Thoracic aorta (tissue), 2 donors: ENCODE measurements around the gene VIPR2. TPM values are rescaled to one million over a fixed set of nuclear protein-coding genes. Genes with fewer than 3 reads are reported as not detected.
"Not testable (repeated sequence)": the region's sequence is repeated elsewhere in the genome, so short reads cannot be mapped to it uniquely, and the experiment has no call there.

Source experiments
- ATAC-seq: fragments of 150-250 bp; one replicate; pipeline ENCODE4 v1.8.0; 2017; ENCODE audit warnings: low read depth; ENCODE audit not compliant: insufficient number of reproducible peaks, low FRiP score
- DNase-seq: peaks from one replicate; pipeline ENCODE4 v3.0.0-alpha.2; 2020; ENCODE audit warnings: low spot score
- H3K27ac ChIP-seq, 2 donors: fragments of 200-600 bp; sonication (generic); 1 replicate in 1 of 2; 2 replicates in 1 of 2; pipeline ENCODE4 v1.5.1; 2016; ENCODE audit warnings: mild to moderate bottlenecking in 2 of 2, moderate library complexity in 2 of 2
- H3K27me3 ChIP-seq: fragments of 200-600 bp; sonication (generic); replicated peaks from 2 replicates; pipeline ENCODE4 v1.6.0; 2016; ENCODE audit warnings: mild to moderate bottlenecking; ENCODE audit not compliant: insufficient read depth
- H3K36me3 ChIP-seq: fragments of 200-600 bp; sonication (generic); one replicate; pipeline ENCODE4 v1.5.1; 2016
- H3K4me1 ChIP-seq, 2 donors: fragments of 200-600 bp; sonication (generic); 1 replicate in 1 of 2; 2 replicates in 1 of 2; pipeline versions ENCODE4 v1.5.1 to v1.6.0; 2016; ENCODE audit warnings: low read depth in 2 of 2, mild to moderate bottlenecking in 1 of 2; ENCODE audit not compliant: control insufficient read depth in 1 of 2
- H3K4me3 ChIP-seq: fragments of 200-600 bp; sonication (generic); 2 replicates; pipeline ENCODE4 v1.5.1; 2016; ENCODE audit warnings: mild to moderate bottlenecking
- H3K9me3 ChIP-seq: fragments of 200-600 bp; sonication (generic); 2 replicates; pipeline ENCODE4 v1.5.1; 2016
- total RNA-seq, 2 donors: library from RNA; depleted of rRNA; stranded (reverse); fragments of >200 nt; gene quantifications; one replicate each; pipeline versions ENCODE4 v1.1.0 to v1.2.3, GENCODE V29; 2016
- TF ChIP-seq, protein P1 (sequence below): fragments of 200-600 bp; sonication (generic); IDR thresholded peaks from one replicate; pipeline ENCODE4 v1.5.1; 2019; ENCODE audit warnings: antibody characterized with exemption

The VIPR2 gene
- total RNA-seq, 2 donors from 2014 or later, result 18.3 to 29.5 TPM

DNA sequence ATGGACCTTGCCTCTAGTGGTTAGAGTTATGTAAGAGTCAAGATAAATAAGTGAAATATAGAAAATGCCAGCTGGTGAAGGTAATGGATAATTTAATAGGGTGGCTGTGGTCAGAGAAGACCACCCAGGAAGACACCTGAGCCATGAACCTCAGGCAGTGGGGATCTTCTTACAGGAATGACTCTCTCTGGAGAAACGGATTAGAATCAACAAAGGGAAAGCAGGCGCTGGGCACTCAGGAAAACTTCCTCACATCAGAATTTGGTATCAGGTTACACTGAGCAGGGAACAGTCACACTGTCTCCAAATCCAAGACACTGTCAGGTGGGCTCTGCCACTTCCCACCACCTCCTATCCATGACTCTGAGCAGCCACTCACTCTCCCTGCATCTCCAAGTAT is 155.7 kb downstream of the VIPR2 start:
- ATAC-seq (no peak), DNase-seq (no peak)
- H3K9me3 ChIP-seq, result no peaks in the 10 kb centered on the region
- H3K27me3 ChIP-seq, result no peaks in the 10 kb centered on the region
- no peaks in the 10 kb centered on the region for H3K36me3 ChIP-seq
- no peaks in the 10 kb centered on the region for H3K4me1 ChIP-seq
- TF ChIP-seq, protein P1, sequence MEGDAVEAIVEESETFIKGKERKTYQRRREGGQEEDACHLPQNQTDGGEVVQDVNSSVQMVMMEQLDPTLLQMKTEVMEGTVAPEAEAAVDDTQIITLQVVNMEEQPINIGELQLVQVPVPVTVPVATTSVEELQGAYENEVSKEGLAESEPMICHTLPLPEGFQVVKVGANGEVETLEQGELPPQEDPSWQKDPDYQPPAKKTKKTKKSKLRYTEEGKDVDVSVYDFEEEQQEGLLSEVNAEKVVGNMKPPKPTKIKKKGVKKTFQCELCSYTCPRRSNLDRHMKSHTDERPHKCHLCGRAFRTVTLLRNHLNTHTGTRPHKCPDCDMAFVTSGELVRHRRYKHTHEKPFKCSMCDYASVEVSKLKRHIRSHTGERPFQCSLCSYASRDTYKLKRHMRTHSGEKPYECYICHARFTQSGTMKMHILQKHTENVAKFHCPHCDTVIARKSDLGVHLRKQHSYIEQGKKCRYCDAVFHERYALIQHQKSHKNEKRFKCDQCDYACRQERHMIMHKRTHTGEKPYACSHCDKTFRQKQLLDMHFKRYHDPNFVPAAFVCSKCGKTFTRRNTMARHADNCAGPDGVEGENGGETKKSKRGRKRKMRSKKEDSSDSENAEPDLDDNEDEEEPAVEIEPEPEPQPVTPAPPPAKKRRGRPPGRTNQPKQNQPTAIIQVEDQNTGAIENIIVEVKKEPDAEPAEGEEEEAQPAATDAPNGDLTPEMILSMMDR, result no peak
- no peak overlapping the region for H3K27ac ChIP-seq
- H3K4me3 ChIP-seq, result no peak overlapping the region

DNA sequence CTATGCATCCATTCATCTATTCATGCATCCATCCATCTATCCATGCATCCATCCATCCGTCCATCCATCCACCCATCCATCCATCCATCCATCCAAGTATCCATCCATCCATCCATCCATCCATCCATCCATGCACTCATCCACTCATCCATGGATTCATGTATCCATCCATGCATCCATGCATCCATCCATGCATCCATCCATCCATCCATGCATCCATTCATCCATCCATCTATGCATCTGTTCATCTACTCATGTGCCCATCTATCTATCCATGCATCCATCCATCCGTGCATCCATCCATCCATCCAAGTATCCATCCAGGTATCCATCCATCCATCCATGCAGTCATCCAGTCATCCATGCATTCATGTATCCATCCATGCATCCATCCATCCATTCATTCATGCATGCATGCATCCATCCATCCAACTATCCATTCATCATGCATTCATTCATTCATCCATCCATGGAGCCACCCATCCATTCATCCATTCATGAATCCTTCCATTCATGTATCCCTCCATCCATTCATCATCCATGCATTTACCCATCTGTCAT is 156.3 kb downstream of the VIPR2 start:
- no peaks in the 10 kb centered on the region for H3K36me3 ChIP-seq
- no peaks in the 10 kb centered on the region for H3K27me3 ChIP-seq
- H3K4me1 ChIP-seq, result no peaks in the 10 kb centered on the region
- no peak overlapping the region for H3K27ac ChIP-seq
- TF ChIP-seq, protein P1, result no peak
- H3K9me3 ChIP-seq, result no peaks in the 10 kb centered on the region
- no peak overlapping the region for H3K4me3 ChIP-seq
- ATAC-seq (no peak), DNase-seq (no peak)

DNA sequence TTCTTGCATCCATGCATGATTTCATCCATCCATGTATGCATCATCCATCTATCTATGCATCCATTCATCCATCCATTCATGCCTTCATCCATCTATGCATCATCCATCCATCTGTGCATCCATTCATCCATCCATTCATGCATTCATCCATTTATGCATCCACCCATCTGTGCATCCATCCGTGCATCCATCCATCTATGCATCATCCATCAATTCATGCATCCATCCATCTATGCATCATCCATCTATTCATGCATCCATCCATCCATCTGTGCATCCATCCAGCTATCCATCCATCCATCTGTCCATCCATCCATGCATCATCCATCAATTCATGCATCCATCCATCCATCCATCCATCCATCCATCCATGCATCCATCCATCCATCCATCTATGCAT is 157.0 kb downstream of the VIPR2 start:
- H3K9me3 ChIP-seq, result peaks cover 5% of the 10 kb centered on the region
- no peaks in the 10 kb centered on the region for H3K36me3 ChIP-seq
- no peaks in the 10 kb centered on the region for H3K27me3 ChIP-seq
- no peak for DNase-seq
- ATAC-seq, result no peak
- H3K27ac ChIP-seq, result no peak overlapping the region
- TF ChIP-seq, protein P1, result no peak
- no peak overlapping the region for H3K4me3 ChIP-seq
- no peaks in the 10 kb centered on the region for H3K4me1 ChIP-seq

DNA sequence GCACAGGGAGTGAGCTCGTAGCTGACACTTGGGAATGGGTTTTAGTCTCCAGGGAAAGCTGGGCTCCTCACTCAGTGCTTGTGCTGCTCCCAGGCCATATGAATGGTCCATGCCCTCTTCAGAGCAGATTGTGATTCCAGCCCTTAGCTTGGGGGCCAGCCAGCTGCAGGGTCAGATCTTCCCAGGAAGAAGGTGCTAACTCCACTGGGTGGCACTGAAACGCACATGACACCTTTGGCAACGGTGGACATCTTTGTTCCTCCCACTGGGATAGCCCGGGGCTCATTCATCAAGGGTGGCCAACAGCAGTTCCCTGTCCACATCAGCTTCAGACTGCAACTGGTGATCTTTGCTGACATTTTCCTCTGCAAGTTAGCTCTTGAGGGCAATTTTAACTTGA is 159.1 kb downstream of the VIPR2 start:
- no peak overlapping the region for H3K4me3 ChIP-seq
- DNase-seq, result no peak
- TF ChIP-seq, protein P1, result no peak
- no peaks in the 10 kb centered on the region for H3K36me3 ChIP-seq
- peaks cover 15% of the 10 kb centered on the region for H3K9me3 ChIP-seq
- ATAC-seq, result no peak
- no peaks in the 10 kb centered on the region for H3K4me1 ChIP-seq
- no peaks in the 10 kb centered on the region for H3K27me3 ChIP-seq
- no peak overlapping the region for H3K27ac ChIP-seq

DNA sequence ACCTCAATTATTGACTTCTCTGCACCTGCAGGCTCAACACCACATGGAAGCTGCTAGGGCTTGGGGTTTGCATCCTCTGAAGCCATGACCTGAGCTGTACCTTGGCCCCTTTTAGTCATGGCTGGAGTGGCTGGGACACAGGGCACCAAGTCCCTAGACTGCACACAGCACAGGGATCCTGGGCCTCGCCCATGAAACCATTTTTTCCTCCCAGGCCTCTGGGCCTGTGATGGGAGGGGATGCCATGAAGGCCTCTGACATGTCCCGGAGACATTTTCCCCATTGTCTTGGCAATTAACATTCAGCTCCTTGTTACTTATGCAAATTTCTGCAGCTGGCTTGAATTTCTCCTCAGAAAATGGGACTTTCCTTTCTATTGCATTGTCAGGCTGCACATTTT is 160.7 kb downstream of the VIPR2 start:
- DNase-seq, H3K27me3 ChIP-seq, H3K36me3 ChIP-seq, H3K4me3 ChIP-seq, H3K4me1 ChIP-seq, ATAC-seq, H3K27ac ChIP-seq: not testable (repeated sequence)
- H3K9me3 ChIP-seq, result peaks cover 15% of the 10 kb centered on the region

DNA sequence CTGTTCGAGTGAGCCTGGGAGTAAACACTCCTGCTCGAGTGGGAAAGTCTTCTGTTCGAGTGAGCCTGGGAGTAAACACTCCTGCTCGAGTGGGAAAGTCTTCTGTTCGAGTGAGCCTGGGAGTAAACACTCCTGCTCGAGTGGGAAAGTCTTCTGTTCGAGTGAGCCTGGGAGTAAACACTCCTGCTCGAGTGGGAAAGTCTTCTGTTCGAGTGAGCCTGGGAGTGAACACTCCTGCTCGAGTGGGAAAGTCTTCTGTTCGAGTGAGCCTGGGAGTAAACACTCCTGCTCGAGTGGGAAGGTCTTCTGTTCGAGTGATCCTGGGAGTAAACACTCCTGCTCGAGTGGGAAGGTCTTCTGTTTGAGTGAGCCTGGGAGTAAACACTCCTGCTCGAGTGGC is 162.6 kb downstream of the VIPR2 start:
- H3K36me3 ChIP-seq, H3K27ac ChIP-seq, H3K4me3 ChIP-seq, ATAC-seq, DNase-seq, H3K27me3 ChIP-seq, H3K4me1 ChIP-seq: not testable (repeated sequence)
- H3K9me3 ChIP-seq, result peaks cover 15% of the 10 kb centered on the region
